ENCODE results near the gene RORB. TPM values are rescaled to one million over a fixed set of nuclear protein-coding genes. Genes with fewer than 3 reads are reported as not detected.

Gene RORB
- total RNA-seq = under 1 TPM; 0.03 TPM

DNA sequence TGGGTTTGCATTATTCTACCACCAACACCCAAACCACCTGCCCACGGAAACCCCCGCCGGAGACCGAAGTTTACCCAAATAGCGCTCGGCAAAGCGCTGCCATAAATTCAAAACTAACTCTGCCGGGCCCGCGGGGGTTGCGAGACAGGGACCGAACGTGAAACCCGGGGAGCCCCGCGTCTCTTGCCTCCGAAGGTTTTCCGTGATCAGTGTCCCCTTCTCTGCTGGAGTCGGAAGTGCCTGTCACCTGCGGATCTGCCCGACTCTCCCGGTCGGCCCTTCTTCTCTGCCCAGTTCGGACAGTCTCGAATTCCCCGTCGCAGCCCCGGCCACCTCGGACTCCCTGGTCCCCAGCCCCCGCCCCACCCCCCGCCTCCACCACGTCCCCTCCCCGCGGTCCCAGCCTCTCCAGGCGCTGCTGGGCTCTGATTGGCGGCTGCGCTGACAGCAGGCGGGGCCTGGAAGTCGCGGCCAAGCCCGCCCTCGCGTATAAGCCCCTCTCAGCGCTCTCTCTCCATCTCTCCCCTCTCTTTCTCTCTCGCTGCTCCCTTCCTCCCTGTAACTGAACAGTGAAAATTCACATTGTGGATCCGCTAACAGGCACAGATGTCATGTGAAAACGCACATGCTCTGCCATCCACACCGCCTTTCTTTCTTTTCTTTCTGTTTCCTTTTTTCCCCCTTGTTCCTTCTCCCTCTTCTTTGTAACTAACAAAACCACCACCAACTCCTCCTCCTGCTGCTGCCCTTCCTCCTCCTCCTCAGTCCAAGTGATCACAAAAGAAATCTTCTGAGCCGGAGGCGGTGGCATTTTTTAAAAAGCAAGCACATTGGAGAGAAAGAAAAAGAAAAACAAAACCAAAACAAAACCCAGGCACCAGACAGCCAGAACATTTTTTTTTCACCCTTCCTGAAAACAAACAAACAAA, at the start of gene RORB:
Gene RORB, plus strand, starts transcription at position 517 of the 929 bp plus-strand sequence. CDS start 642 bp downstream, outside the sequence.
- Mint-ChIP-seq H3K9me3 (no peaks in the 10 kb centered on the region), H3K27ac (peak within 1 kb of the TSS; percentile 34), H3K4me1 (peaks cover 26% of the 10 kb centered on the region), H3K27me3 (peaks cover 62% of the 10 kb centered on the region), H3K36me3 (no peaks in the 10 kb centered on the region), H3K4me3 (peak within 1 kb of the TSS; percentile 92)
- DNase-seq = peak; percentile 55
- ATAC-seq (ENCODE audit: low read depth) = peak; percentile 86
- POLR2A ChIA-PET = no interaction called here

DNA sequence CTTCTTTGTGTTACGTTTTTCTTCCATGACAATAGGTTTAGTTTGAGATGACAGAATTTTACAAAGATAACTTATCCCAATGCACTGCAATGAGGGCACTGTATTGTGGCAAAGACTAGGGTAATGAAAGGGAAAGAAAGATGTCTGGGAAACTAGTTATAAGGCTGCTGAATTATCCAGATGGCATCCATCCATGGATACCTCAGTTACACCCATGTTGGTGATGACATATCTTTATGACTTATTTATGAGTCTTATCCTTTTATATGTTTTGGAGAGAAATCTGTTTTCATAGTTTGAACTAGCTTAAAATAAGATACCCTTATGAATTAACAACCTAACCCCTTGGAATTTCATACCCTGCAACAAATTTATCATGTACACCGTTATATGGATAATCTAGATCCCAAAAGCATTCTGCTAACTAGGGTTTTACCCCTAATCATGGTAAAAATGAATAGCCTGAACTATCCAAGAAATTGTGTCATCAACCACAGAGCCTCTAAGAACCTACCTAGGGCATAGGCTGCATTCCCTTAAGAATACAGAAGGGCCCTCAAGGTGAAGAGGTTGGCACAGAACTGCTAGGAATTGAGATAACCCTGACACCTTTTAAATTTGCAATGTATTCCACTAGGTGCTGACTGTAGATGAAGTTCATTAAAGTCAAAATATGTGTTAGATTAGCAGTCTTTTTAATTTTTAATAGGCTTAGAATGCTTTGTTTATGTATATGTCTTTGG, 49.5 kb upstream of the RORB start:
- H3K27ac Mint-ChIP-seq = no peak overlapping the region
- peaks cover 1% of the 10 kb centered on the region for H3K9me3 Mint-ChIP-seq
- ATAC-seq (ENCODE audit: low read depth) (no peak), DNase-seq (no peak)
- no peaks in the 10 kb centered on the region for H3K36me3 Mint-ChIP-seq
- POLR2A ChIA-PET = no interaction called here
- H3K4me1 Mint-ChIP-seq = no peaks in the 10 kb centered on the region
- no peak overlapping the region for H3K4me3 Mint-ChIP-seq
- no peaks in the 10 kb centered on the region for H3K27me3 Mint-ChIP-seq

DNA sequence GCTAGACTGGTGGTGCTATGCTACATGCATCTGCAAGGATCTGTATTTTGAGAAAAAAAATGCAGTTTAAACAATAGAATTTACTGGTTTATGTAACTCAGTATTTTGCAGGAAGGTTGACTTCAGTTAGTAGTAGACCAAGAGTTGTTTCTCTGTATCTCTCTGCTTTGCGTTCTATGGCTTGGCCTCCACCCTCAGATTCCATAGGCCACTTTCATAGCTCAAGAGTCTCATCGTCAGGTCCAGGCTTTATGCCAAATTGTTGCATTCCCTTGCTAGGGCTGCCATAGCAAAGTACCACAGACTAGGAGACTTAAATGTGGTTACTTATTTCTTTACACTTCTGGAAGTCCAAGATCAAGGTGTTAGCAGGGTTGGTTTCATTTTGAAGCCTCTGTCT, 48.1 kb upstream of the RORB start:
- no peak overlapping the region for H3K27ac Mint-ChIP-seq
- no peak for ATAC-seq (ENCODE audit: low read depth)
- H3K4me3 Mint-ChIP-seq = no peak overlapping the region
- no peaks in the 10 kb centered on the region for H3K36me3 Mint-ChIP-seq
- no peaks in the 10 kb centered on the region for H3K4me1 Mint-ChIP-seq
- H3K9me3 Mint-ChIP-seq = peaks cover 1% of the 10 kb centered on the region
- DNase-seq = no peak
- POLR2A ChIA-PET = no interaction called here
- no peaks in the 10 kb centered on the region for H3K27me3 Mint-ChIP-seq

DNA sequence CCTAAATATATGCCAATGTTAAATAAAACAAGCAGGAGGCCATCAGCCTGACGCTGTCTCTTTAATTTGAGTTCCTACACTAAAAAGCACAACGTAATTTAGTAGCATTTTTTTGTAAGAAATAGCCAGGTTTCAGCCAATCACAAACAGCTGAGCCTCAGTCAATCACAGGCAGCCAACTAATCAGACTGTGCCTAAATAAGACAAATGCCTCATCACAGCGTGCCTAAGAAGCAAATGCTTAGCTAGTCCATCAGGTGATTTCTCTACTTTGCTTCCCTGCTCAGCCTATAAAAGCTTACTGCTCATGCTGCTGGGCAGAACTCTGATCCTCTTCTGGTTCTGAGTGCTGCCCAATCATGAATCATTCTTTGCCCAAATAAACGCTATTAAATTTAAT, 38.3 kb upstream of the RORB start:
- Mint-ChIP-seq H3K4me3 (no peak overlapping the region), H3K27ac (no peak overlapping the region), H3K27me3 (no peaks in the 10 kb centered on the region), H3K9me3 (no peaks in the 10 kb centered on the region), H3K36me3 (no peaks in the 10 kb centered on the region), H3K4me1 (no peaks in the 10 kb centered on the region)
- ATAC-seq (ENCODE audit: low read depth) (no peak), DNase-seq (no peak)
- POLR2A ChIA-PET = no interaction called here

DNA sequence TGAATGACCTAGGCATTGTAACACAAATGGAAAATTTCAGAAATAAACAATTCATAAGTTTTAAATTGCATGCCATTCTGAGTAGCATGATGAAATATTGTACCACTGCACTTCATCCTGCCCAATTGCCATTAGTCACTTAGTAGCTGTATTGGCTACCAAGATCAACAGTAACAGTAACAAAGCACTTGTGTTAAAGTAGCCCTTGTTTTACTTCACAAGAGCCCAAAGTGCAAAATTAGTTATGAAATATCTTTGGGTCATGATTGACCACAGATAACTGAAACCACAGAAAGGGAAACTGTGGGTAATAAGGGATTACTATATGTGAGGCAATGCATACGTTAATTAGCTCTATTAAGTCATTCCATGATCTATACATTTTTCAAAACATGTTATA, 33.3 kb upstream of the RORB start:
- no peaks in the 10 kb centered on the region for H3K9me3 Mint-ChIP-seq
- POLR2A ChIA-PET = no interaction called here
- ATAC-seq (ENCODE audit: low read depth) = no peak
- no peak for DNase-seq
- no peaks in the 10 kb centered on the region for H3K4me1 Mint-ChIP-seq
- H3K27ac Mint-ChIP-seq = no peak overlapping the region
- no peaks in the 10 kb centered on the region for H3K27me3 Mint-ChIP-seq
- H3K4me3 Mint-ChIP-seq = no peak overlapping the region
- H3K36me3 Mint-ChIP-seq = no peaks in the 10 kb centered on the region

DNA sequence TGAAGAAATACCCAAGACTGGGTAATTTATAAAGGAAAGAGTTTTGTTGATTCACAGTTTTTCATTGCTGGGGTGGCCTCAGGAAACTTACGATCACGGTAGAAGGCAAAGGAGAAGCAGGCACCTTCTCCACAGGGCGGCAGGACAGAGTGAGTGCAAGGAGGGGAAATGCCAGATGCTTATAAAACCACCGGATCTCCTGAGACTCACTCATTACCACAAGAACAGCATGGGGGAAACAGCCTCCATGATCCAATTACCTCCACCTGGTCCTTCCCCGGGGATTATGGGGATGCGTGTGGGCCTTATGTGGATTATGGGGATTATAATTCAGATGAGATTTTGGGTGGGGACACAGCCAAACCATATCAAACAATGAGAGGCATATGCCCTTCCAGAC, 18.5 kb upstream of the RORB start:
- no peak overlapping the region for H3K27ac Mint-ChIP-seq
- no peak overlapping the region for H3K4me3 Mint-ChIP-seq
- H3K27me3 Mint-ChIP-seq = no peaks in the 10 kb centered on the region
- no peaks in the 10 kb centered on the region for H3K36me3 Mint-ChIP-seq
- no peak for ATAC-seq (ENCODE audit: low read depth)
- no peaks in the 10 kb centered on the region for H3K4me1 Mint-ChIP-seq
- no peaks in the 10 kb centered on the region for H3K9me3 Mint-ChIP-seq
- POLR2A ChIA-PET = no interaction called here
- no peak for DNase-seq

DNA sequence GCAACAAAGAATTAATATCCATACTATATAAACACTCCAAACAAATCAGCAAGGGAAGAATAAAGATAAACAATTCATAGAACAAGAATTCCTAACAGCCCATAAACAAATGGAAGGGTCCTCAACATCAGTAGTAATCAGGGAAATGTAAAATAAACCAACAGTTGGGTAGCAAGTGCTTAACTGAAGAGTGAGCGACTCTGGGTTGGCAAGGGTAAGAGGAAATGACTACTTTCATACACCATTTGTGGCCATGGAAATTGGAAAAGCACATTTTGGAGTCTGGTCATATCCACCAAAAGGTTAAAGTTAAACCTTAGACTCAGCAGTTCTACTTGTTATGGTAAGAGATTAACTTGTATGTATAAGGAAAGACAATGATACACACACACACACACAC, 17.4 kb upstream of the RORB start:
- no peaks in the 10 kb centered on the region for H3K27me3 Mint-ChIP-seq
- no peaks in the 10 kb centered on the region for H3K9me3 Mint-ChIP-seq

DNA sequence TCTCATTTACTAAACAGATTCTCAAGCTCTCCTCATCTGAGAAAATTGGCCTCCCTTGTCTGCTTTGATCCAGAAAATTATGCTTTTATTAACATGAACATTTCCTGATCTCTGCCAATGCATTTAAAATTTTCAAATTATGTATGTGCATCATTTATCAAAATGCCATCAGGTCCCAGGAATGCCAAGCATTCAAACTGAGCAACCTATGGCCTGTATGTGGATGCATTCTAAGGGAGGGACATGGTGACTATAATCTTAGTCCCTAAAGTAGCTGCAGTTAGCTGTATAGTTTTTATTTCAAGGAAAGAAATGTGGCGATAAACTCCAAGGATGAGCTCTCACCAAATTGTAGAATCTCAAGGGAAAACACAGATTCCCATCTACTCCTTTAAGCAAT, 9.7 kb upstream of the RORB start:
- DNase-seq (no peak), ATAC-seq (ENCODE audit: low read depth) (no peak)
- POLR2A ChIA-PET = no interaction called here
- no peak overlapping the region for H3K27ac Mint-ChIP-seq
- peaks cover 2% of the 10 kb centered on the region for H3K27me3 Mint-ChIP-seq
- H3K9me3 Mint-ChIP-seq = no peaks in the 10 kb centered on the region
- no peak overlapping the region for H3K4me3 Mint-ChIP-seq
- no peaks in the 10 kb centered on the region for H3K4me1 Mint-ChIP-seq
- no peaks in the 10 kb centered on the region for H3K36me3 Mint-ChIP-seq

More for the DNA sequence above, 17.4 kb upstream of the RORB start:
- Mint-ChIP-seq H3K27ac (no peak overlapping the region), H3K4me3 (no peak overlapping the region), H3K36me3 (no peaks in the 10 kb centered on the region), H3K4me1 (no peaks in the 10 kb centered on the region)
- ATAC-seq (ENCODE audit: low read depth) (no peak), DNase-seq (no peak)
- POLR2A ChIA-PET = no interaction called here

DNA sequence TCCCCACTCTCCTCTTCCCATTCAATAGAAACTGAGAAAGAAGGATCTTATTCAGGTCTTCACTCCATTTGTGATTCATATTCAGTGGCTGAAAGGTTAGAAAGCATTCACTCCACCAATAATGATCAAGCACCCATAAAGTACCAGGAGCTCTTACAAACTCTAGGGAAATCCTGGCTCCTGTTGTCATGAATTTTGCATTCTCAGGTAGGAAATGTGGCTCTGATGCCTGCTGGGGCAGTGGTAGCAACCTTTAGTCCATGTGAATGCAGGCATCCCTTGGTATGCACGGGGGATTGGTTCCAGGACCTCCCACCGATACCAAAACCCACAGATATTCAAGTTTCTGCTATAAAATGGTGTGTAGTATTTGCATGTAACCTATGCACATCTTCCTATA, 3.6 kb upstream of the RORB start:
- Mint-ChIP-seq H3K9me3 (no peaks in the 10 kb centered on the region), H3K27me3 (peaks cover 32% of the 10 kb centered on the region), H3K4me3 (no peak overlapping the region), H3K4me1 (peaks cover 10% of the 10 kb centered on the region), H3K27ac (no peak overlapping the region), H3K36me3 (no peaks in the 10 kb centered on the region)
- DNase-seq = no peak
- ATAC-seq (ENCODE audit: low read depth) = no peak
- POLR2A ChIA-PET = no interaction called here

DNA sequence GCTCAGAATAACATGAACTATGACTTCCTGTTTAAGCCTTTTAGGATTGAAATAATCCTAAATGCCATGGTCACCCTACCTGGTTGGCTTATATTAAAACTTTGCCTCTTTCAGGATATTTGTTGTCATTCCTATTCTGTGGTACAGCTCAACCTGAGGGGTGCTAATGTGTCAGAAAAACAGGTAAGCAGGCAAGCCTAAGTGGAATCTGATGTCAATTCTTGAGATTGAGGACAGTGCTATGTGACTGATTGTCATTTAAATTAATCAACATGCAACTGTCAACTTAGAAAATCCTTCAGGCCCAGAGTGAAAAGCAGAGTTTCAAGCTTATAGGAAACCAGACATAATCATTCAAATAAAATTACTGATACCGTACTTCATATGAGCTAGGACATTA, 2.6 kb upstream of the RORB start:
- DNase-seq (no peak), ATAC-seq (ENCODE audit: low read depth) (no peak)
- H3K9me3 Mint-ChIP-seq = no peaks in the 10 kb centered on the region
- H3K36me3 Mint-ChIP-seq = no peaks in the 10 kb centered on the region
- POLR2A ChIA-PET = no interaction called here
- H3K4me1 Mint-ChIP-seq = peaks cover 17% of the 10 kb centered on the region
- no peak overlapping the region for H3K4me3 Mint-ChIP-seq
- H3K27ac Mint-ChIP-seq = no peak overlapping the region
- peaks cover 39% of the 10 kb centered on the region for H3K27me3 Mint-ChIP-seq

DNA sequence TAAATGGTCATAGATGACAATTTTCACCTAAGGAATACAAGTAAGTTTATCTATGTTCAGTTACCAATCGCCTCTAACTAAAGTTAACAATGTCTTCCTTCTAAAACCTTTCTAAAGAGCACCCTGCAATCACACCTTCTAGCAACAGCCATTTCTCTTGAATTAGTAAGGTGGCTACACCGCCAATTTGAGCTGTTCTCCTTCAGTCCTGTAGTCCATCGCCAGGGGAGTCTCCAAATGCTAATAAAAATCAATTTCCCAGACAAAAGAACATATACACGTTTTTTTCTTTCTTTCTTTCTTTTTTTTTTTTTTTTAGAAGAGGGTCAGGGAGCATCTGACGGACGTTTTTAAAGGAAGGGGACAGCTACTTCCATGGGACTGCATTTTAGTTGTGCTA, 729 bp upstream of the RORB start:
- H3K27me3 Mint-ChIP-seq = peaks cover 58% of the 10 kb centered on the region
- H3K9me3 Mint-ChIP-seq = no peaks in the 10 kb centered on the region
- no peaks in the 10 kb centered on the region for H3K36me3 Mint-ChIP-seq
- ATAC-seq (ENCODE audit: low read depth) (no peak), DNase-seq (no peak)
- no peak overlapping the region for H3K27ac Mint-ChIP-seq
- peak overlapping the region; percentile 92 for H3K4me3 Mint-ChIP-seq
- H3K4me1 Mint-ChIP-seq = peaks cover 26% of the 10 kb centered on the region
- POLR2A ChIA-PET = no interaction called here

DNA sequence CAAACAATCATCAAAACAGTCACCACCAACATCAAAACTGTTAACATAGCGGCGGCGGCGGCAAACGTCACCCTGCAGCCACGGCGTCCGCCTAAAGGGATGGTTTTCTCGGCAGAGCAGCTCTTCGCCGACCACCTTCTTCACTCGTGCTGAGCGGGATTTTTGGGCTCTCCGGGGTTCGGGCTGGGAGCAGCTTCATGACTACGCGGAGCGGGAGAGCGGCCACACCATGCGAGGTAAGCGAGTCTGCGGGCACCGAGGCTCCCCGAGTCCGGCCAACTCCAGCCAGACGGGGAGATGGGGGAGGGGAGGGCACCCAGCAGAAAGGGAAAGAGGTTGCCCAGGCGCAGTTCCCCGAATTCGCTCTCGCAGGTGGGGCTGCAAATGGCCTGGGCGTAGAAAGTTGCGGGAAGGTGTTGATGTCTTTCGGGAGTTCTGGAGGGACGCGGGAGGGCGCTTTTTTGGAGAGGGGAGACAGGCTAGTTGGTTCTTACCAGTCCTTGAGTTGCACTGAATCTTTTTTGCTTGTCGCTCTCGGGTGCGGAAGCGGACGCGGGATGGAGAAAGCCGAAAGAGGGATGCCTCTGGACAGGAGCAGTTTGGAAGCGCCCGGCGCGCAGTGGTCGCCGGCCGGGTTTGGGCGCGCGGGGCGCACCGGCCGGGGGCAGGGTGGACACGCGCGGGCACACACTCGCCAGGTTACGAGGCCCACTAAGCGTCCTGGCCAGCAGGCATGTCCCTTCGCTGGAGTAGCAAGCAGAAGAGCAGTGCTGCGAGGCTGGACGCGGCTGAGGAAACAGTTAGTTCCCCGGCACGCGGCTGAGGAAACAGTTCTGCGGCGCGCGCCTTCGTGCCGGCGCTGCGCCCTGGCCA, 849 bp downstream of the RORB start:
- Mint-ChIP-seq H3K27me3 (peaks cover 64% of the 10 kb centered on the region), H3K4me1 (peaks cover 26% of the 10 kb centered on the region), H3K9me3 (no peaks in the 10 kb centered on the region), H3K36me3 (no peaks in the 10 kb centered on the region), H3K4me3 (peak overlapping the region; percentile 92), H3K27ac (peak overlapping the region; percentile 34)
- no peak for ATAC-seq (ENCODE audit: low read depth)
- POLR2A ChIA-PET = no interaction called here
- DNase-seq = peak; percentile 46

DNA sequence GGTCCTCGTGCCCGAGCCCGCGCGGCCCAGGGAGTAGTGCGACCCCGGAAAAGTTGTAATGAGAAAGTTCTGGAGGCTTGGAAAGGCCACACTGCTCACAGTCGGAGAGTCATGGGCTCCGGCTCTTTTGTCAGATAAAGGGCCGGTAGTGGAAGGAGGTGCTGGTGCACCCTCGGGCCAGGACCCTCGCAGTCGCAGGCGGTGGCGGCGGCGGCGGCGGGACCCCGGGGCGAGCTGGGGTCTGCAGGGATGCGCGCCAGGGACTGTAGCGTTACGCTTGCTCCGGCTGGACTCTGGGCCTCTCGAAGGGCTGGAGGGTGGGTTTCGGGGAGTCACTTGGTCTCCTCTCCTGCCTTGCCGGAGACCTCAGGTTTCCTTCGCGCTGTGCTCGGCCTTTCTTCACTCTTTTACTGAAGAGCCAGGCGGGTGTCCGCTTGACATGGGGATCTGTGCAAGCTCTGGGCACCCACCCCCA, 1.5 kb downstream of the RORB start:
- Mint-ChIP-seq H3K4me1 (peaks cover 26% of the 10 kb centered on the region), H3K36me3 (no peaks in the 10 kb centered on the region), H3K27ac (no peak overlapping the region), H3K4me3 (peak overlapping the region; percentile 70), H3K9me3 (no peaks in the 10 kb centered on the region), H3K27me3 (peaks cover 64% of the 10 kb centered on the region)
- DNase-seq (peak; percentile 40), ATAC-seq (ENCODE audit: low read depth) (no peak)
- POLR2A ChIA-PET = no interaction called here
